ENCODE measurements around the gene GPX4.

The GPX4 gene

DNA sequence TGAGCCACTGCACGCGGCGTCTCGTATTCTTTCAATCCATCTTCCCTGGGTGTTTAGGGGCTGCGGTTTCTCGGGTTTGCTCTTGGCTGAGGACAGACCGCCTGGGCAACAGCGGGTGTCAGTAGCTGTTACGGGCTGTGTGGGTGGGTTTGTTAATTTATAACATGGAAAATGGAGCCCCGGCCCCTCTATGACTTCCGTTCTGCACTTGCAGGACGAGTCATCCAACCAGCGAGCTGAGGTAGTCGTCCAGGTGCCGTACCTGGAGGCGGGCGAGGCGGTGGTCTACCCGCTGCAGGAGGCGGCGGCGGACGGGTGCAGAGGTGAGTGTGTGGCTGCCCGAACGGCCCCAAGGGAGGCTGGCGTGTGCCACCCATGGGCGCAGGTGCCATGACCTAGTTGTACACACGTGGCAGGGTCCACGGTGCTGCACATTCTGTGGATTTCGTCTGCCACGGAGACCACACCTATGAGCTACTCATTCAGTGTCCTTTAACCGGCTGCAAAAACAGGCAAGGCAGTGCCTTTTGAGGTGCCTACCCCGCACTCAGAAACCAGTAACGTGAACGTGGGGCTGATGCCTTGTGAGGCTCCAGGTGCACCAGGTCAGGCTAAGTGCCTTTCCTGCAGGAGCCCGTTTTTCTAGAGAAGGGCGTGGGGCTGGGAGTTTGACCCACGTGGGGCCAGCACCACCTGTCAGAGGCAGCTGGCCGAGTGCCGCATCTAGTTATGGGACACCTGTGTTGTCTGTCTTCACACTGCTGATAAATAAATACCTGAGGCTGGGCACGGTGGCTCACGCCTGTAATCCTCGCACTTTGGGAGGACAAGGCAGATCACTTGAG is 19.5 kb upstream of the GPX4 start:
- DNase-seq = no peak

- DNase-seq = no peak
Measured at GRCh38 chr19:1085053-1085658, 18.6 kb upstream of the GPX4 start.

DNA sequence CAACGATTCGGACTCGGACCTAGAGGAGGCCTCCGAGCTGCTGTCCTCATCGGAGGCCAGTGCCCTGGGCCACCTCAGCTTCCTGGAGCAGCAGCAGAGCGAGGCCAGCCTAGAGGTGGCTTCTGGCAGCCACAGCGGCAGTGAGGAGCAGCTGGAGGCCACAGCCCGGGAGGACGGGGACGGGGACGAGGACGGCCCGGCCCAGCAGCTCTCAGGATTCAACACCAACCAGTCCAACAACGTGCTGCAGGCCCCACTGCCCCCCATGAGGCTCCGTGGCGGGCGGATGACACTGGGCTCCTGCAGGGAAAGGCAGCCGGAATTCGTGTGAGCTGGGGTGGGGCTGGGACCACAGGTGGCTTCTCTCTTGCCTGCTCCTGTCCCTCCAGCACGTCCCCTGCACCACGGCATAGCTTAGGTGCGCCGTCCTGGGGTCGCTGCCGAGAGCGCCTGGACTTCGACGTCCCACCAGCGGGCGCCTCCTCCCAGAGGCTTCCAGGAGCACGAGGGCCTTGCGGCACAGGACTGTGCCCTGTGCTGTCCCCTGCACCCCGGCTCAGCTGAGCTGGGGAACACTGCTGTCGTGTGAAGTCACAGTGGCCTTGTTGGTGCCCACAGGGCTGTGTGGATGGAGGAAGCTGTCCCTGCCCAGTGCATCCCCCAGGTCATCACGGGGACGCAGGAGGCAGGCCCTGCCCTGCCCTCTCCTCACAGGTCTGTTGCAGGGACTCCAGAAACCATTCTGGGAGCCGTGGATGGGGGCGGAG is 17.9 kb upstream of the GPX4 start:
- DNase-seq = no peak

DNA sequence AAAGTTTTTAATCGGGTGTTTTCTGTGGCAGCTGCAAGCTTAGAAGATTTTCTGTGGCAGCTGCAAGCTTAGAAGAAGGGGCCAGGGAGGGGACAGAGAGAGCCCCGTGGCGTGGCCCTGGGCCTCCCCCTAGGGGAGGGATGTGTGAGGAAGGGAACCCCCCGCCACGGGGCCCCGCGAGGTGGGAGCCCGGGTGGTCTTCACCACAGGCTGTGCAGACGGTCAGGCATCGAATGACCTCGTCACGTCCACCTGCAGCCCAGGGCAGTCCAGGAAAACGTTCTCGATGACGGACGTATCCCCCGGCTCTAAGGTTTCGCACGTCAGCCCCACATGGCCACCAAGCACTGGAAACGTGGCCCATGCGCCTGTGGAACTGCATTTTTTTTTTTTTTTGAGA is 17.2 kb upstream of the GPX4 start:
- no peak for DNase-seq

DNA sequence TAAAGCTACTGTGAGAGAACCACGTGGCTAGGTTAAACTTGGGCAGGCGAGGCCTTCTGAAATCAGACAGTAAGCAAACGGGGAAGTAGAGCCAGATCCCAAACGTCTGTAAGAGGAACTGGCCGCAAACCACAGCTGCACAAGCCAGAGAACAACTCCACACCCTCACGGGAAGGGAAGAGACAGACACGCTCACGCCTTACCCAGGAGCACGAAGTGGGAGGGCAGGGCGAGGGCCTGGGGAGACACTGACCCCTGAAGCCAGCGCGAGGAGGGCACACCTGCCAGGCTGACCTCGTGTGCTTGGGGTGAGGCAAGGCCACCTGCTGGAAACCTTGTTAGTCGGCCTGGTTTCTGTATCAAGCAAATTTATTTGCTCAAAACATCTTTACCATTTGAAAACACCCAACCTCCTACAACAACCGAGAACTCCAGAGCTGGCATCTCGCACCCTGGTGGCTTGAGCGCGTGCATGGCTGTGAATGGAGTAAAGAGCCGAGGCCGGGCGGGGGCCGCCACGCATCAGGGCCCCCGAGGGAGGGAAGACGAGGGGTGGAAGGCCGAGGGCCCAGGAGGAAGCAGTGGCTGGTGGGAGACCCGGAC is 15.9 kb upstream of the GPX4 start:
- DNase-seq = peak in 17 of 51 donors; percentile 9 to 50 (median 22)

- DNase-seq = no peak
Measured at GRCh38 chr19:1088416-1089010, 15.3 kb upstream of the GPX4 start.

GRCh38 chr19:1089126-1089771 is 14.5 kb upstream of the GPX4 start:
- no peak for DNase-seq

DNA sequence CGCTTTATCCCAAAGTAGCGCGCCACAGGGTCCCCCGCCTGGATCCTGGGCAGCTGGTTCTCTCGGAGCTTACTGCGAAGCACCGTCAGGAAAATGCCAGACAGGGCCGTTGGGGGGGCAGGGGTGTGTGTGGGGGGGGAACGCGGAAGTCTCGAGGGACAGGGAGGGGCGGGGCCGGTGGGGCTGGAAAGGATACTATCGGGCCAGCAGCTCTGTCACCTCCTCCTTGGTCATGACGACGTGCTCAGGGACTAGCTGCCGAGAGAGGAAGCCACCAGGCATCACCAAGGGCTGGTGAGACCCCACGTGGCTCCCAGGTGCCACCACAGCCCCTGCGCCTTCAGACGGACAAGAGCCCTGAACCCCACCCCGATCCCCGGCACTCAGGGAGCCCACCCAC is 13.9 kb upstream of the GPX4 start:
- DNase-seq = no peak

DNA sequence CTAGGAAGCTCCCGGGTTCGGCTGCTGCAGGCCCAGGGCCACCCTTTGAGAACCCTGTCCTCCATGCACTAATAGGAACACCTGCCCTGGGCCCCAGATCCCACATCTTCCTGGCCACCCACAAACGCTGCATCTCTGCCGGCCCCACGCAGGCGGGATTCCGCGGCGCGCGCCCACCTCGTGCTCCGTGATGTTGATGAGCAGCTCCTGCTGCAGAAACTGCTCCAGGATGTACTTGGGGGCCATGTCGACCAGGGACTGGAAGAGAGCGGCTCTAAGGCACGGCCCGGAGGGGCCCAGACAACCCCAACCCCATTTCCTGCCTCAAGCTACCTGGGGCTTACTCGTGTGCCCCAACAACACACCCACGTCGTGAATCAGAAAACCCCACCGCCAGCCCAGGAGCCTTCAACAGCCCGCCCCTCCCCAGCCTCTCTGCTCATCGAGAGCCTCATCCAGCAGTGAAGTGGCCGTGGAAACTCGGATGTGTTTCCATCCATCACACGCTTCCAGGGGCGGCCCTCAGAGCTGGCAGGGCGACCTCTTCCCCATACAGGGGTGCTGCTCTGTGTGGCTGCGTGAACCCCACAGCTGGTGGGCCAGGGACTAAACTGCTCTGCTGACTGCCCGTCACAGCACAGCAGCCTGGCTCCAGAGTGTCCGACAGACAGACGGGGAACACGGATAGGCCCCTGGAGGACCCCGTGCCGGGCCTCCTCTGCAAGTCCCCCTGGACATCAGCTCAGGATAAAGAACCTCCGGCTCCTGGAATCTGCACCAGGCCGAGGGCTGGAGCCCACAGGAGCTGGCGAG is 12.9 kb upstream of the GPX4 start:
- no peak for DNase-seq

DNA sequence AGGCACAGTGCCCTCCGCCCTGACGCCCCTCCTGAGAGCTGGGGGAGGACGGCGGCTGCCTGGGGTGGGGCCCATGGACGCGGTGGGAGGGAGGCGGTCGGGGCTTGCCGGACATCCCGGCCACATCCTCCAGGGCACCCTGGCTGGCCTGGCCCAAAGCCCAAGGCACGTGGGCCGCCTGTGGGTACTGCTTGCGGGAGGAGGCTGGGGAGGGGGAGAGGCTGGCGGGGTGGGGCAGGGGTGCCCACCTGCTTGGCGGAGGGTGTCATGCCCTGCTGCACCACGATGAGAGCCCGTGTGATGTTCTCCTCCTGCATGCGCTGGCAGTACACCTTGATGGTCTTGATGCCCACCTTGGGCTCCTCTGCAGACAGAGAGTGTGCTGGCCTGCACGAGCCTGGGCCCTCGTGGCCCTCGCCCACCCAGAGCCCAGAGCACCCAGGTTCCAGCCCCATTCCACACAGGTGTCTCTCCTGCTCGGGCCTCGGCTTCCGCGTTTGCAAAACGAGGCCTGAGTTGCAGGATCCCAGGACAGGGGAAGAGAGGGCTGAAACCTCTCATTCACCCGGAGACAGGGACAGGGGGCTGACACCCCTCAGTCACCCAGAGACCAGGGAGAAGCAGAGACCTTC is 12.1 kb upstream of the GPX4 start:
- no peak for DNase-seq

- no peak for DNase-seq
Measured at GRCh38 chr19:1093330-1093729, 10.5 kb upstream of the GPX4 start.

GRCh38 chr19:1093811-1094553 is 9.8 kb upstream of the GPX4 start:
- DNase-seq = no peak

DNA sequence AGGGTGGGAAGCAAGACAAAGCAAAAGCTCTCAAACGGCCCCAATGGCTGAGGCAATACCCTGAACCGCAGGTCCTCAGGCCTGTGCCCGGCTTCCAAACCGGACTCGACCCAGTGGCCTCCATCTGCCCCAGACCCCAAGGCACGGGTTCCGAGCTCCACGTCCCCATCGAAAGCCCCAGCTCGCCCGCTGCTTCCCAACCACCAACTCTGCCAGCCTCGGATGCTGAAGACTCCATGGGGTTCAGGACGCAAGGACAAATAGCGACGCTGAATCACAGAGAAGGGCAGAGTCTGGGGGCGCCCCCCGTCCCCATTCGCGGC is 9.2 kb upstream of the GPX4 start:
- no peak for DNase-seq

- peak; percentile 73 to 99 (median 97) for DNase-seq
Measured at GRCh38 chr19:1094978-1095701, 8.7 kb upstream of the GPX4 start, which contains the start of gene POLR2E. TSS of gene POLR2E (minus strand) at chr19:1095375. CDS start at chr19:1095315, 60 bp downstream.

DNA sequence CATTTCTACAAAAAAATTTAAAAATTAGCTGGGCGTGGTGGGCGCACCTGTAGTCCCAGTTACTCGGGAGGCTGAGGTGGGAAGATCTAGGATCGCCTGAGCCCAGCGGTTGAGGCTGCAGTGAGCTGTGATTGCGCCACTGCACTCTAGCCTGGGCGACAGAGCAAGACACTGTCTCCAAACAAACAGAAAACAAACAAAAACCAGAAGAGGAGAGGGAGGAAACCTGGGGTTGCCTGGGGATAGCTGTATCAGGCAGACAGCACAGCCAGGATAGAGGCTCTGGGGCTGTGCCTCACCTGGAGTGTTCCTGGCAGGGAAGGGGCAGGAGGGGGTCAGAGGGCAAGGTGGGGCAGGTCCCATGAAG is 6.0 kb upstream of the GPX4 start:
- no peak for DNase-seq

GRCh38 chr19:1098177-1099051 is 5.4 kb upstream of the GPX4 start:
- DNase-seq = no peak

DNA sequence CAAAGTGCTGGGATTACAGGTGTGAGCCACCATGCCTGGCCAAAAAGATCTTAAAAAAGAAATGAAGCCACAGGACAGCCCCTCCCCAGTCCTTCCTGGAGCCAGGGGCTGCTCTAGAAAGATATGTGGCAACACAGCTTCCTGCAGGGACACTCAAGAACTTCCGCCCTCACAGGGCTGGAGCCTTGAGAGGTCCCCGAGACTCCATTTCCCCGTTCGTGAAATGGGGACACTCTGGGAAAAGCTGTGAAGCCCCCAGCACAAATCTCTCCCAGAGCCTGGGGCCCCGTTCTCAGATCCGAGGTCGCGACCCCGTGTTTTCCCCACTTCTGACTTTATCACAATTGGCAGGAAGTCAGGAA is 2.5 kb upstream of the GPX4 start:
- peak in 1 of 51 donors; percentile 31 for DNase-seq

Measured in hypothalamus (tissue), 51 donors.